C4-2B (cell line): Measurements from ENCODE around the gene EEF1E1.

Experiments
- H3K27ac ChIP-seq: fragments of 450-650 bp; 2 replicates; pipeline ENCODE4 v1.5.1; 2017
- CTCF ChIP-seq: fragments of 450-650 bp; conservative IDR thresholded peaks from 2 replicates; pipeline ENCODE4 v1.5.1; 2017; ENCODE audit warnings: mild to moderate bottlenecking
- ZFX ChIP-seq: fragments of 450-650 bp; IDR thresholded peaks from 2 replicates; pipeline ENCODE4 v1.6.1; 2017

EEF1E1 gene

GRCh38 chr6:8087870-8088754 is 14.2 kb downstream of the EEF1E1 start:
- H3K27ac ChIP-seq: no peak overlapping the region
- TF ChIP-seq CTCF: no peak
- TF ChIP-seq ZFX: no peak

- TF ChIP-seq CTCF: no peak
- no peak overlapping the region for H3K27ac ChIP-seq
Measured at GRCh38 chr6:8086755-8087306, 15.5 kb downstream of the EEF1E1 start.

GRCh38 chr6:8085053-8085511 is 17.3 kb downstream of the EEF1E1 start:
- no peak overlapping the region for H3K27ac ChIP-seq
- TF ChIP-seq CTCF: no peak
- no peak for TF ChIP-seq ZFX

- no peak overlapping the region for H3K27ac ChIP-seq
- TF ChIP-seq CTCF (no peak), ZFX (no peak)
Measured at GRCh38 chr6:8084586-8084985, 17.8 kb downstream of the EEF1E1 start.

GRCh38 chr6:8082954-8083858 is 19.1 kb downstream of the EEF1E1 start:
- TF ChIP-seq ZFX (no peak), CTCF (no peak)
- H3K27ac ChIP-seq: peak overlapping the region; percentile 74; the same call in 1 of the 2 replicates

- no peak for TF ChIP-seq CTCF
- no peak for TF ChIP-seq ZFX
- peak overlapping the region; percentile 61 for H3K27ac ChIP-seq
Measured at GRCh38 chr6:8082572-8082953, 19.8 kb downstream of the EEF1E1 start.
